B cell (primary cell): ENCODE data around the gene PCDH15.

Source experiments
- EZH2 ChIP-seq: IDR thresholded peaks from 2 replicates; pipeline ENCODE4 v1.6.1; 2012; ENCODE audit warnings: borderline replicate concordance, low read depth, mild to moderate bottlenecking, moderate library complexity, low read length; ENCODE audit not compliant: insufficient read depth, poor library complexity, severe bottlenecking
- TF ChIP-seq, protein P1 (sequence below): fragments of 200-600 bp; IDR thresholded peaks from one replicate; pipeline ENCODE4 v1.8.0; 2022; ENCODE audit warnings: antibody characterized with exemption, mild to moderate bottlenecking

DNA sequence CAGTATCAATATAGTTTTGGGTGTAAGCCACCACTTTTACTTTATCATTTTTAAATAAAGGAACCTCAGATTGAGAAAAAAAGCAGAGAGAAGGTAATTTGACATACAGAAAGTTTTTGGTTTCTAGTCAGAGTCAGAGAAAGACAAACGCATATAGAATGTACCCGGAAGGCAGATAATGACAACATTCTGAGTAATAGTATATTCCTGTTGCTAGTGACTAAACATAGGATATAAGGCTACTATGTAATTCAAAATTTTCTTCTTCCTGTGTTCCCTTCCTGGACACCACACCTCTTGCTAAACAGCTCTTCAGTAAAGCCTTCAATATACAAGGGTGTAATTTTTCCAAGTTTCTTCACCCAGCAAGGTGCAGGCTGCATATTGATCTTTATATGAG lies 597.6 kb downstream of the PCDH15 start:
- TF ChIP-seq, protein P1, sequence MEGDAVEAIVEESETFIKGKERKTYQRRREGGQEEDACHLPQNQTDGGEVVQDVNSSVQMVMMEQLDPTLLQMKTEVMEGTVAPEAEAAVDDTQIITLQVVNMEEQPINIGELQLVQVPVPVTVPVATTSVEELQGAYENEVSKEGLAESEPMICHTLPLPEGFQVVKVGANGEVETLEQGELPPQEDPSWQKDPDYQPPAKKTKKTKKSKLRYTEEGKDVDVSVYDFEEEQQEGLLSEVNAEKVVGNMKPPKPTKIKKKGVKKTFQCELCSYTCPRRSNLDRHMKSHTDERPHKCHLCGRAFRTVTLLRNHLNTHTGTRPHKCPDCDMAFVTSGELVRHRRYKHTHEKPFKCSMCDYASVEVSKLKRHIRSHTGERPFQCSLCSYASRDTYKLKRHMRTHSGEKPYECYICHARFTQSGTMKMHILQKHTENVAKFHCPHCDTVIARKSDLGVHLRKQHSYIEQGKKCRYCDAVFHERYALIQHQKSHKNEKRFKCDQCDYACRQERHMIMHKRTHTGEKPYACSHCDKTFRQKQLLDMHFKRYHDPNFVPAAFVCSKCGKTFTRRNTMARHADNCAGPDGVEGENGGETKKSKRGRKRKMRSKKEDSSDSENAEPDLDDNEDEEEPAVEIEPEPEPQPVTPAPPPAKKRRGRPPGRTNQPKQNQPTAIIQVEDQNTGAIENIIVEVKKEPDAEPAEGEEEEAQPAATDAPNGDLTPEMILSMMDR, result no peak
- TF ChIP-seq EZH2, result no peak
